Memory B cell (primary cell): Measurements from ENCODE around the gene MAML3.

ENCODE experiments used
- ATAC-seq: fragments of 150-1000 bp; cut with Tn5 transposase; 2 replicates; pipeline ENCODE4 v1.10.0; 2021; ENCODE audit warnings: low read depth, mild to moderate bottlenecking, moderate library complexity
- DNase-seq, 2 donors: peaks; one replicate each; pipeline ENCODE4 v3.0.0; 2022; ENCODE audit warnings: low spot score in 2 of 2
- H3K27ac Mint-ChIP-seq: one replicate; pipeline ENCODE4 v1.8.0; 2022; ENCODE audit warnings: mild to moderate bottlenecking, moderate library complexity, mixed read lengths
- H3K27me3 Mint-ChIP-seq: one replicate; pipeline ENCODE4 v1.8.0; 2022; ENCODE audit warnings: mixed read lengths
- H3K36me3 Mint-ChIP-seq: one replicate; pipeline ENCODE4 v1.8.0; 2022; ENCODE audit warnings: mild to moderate bottlenecking, mixed read lengths
- H3K4me1 Mint-ChIP-seq: one replicate; pipeline ENCODE4 v1.8.0; 2022; ENCODE audit warnings: mixed read lengths
- H3K4me3 Mint-ChIP-seq: one replicate; pipeline ENCODE4 v1.8.0; 2022; ENCODE audit warnings: mild to moderate bottlenecking, moderate library complexity, mixed read lengths
- H3K9me3 Mint-ChIP-seq: one replicate; pipeline ENCODE4 v1.8.0; 2022; ENCODE audit warnings: mixed read lengths

Gene MAML3

GRCh38 chr4:140081641-140082390 lies 72.2 kb downstream of the MAML3 start:
- Mint-ChIP-seq H3K9me3 (no peaks in the 10 kb centered on the region), H3K27me3 (peaks cover 4% of the 10 kb centered on the region)
- ATAC-seq, result no peak

GRCh38 chr4:140080883-140081282 lies 73.1 kb downstream of the MAML3 start:
- no peak for DNase-seq
- H3K27ac Mint-ChIP-seq, result no peak overlapping the region
- no peak for ATAC-seq
- no peaks in the 10 kb centered on the region for H3K9me3 Mint-ChIP-seq
- H3K27me3 Mint-ChIP-seq, result peaks cover 2% of the 10 kb centered on the region
- no peak overlapping the region for H3K4me3 Mint-ChIP-seq
- no peaks in the 10 kb centered on the region for H3K36me3 Mint-ChIP-seq
- H3K4me1 Mint-ChIP-seq, result no peaks in the 10 kb centered on the region

More at GRCh38 chr4:140081641-140082390, 72.2 kb downstream of the MAML3 start:
- H3K27ac Mint-ChIP-seq, result no peak overlapping the region
- no peak for DNase-seq
- no peaks in the 10 kb centered on the region for H3K4me1 Mint-ChIP-seq
- no peaks in the 10 kb centered on the region for H3K36me3 Mint-ChIP-seq
- no peak overlapping the region for H3K4me3 Mint-ChIP-seq

- DNase-seq (no peak), ATAC-seq (no peak)
- H3K36me3 Mint-ChIP-seq, result no peaks in the 10 kb centered on the region
- H3K4me3 Mint-ChIP-seq, result no peak overlapping the region
- no peaks in the 10 kb centered on the region for H3K4me1 Mint-ChIP-seq
- H3K27me3 Mint-ChIP-seq, result peaks cover 2% of the 10 kb centered on the region
- no peak overlapping the region for H3K27ac Mint-ChIP-seq
- H3K9me3 Mint-ChIP-seq, result no peaks in the 10 kb centered on the region
These were observed 75.6 kb downstream of the MAML3 start for GRCh38 chr4:140078366-140078765.

DNA sequence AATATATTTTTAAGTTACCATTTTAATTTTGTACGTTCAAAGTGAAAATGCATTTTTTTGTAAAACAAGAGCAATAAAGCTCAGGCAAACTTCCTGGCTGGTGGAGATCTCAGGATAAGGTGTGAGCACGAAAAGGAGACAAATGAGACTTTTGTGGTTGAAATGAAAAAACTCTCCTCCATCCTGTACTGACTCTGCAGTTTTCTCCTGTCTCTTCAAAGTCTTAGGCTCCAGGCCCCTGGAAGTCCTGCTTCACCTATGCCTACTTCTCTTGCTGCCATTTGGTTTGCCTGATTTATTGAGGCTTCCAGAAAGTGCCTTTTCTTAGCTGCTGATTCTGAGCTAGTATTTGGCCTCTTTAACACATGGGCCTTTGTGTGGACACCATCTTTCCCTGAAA lies 77.7 kb downstream of the MAML3 start:
- Mint-ChIP-seq H3K27me3 (peaks cover 2% of the 10 kb centered on the region), H3K9me3 (no peaks in the 10 kb centered on the region), H3K36me3 (no peaks in the 10 kb centered on the region), H3K4me3 (no peak overlapping the region), H3K4me1 (peaks cover 5% of the 10 kb centered on the region), H3K27ac (no peak overlapping the region)
- DNase-seq (no peak), ATAC-seq (no peak)

DNA sequence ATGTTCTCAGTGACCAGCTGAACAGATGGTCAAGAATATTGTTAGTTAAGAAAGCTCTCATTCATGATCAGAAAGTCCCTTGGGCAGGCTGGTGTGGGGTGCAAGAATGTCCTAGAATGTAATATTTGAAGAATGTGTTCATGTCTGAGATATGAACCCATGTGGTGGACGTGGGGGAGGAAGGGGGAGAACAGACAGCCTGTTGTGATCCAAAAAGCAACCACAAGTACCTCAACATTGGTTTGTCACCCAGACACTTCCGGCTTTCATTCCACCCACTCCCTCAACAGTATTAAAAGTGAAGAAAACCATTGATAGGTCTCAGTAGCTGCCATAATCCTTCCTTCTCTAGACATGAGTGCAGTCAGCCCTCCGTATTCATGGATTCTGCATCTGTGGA lies 82.2 kb downstream of the MAML3 start:
- H3K27me3 Mint-ChIP-seq, result peaks cover 12% of the 10 kb centered on the region
- H3K4me1 Mint-ChIP-seq, result peaks cover 10% of the 10 kb centered on the region
- H3K27ac Mint-ChIP-seq, result no peak overlapping the region

DNA sequence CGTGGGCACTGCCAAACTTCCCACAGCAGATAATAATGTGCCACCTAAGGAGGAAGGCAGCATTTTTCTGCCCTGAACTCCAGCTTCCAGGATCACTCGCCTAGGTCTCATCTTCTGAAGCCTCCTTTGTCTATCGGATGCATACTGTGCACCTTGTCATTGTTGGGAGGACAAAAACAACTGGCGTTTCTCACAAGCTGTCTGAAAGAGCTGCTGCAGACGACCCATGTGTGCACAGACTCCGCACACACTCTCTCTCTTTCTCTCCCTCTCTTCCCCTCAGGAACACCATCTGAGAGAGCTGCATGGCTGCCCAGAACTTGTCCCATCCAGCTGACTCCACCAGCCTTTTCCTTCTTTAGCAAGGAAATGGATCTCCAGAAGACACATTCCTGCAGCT lies 83.0 kb downstream of the MAML3 start:
- Mint-ChIP-seq H3K27me3 (peaks cover 10% of the 10 kb centered on the region), H3K9me3 (no peaks in the 10 kb centered on the region), H3K27ac (peak overlapping the region; percentile 5), H3K4me1 (peaks cover 10% of the 10 kb centered on the region), H3K4me3 (no peak overlapping the region), H3K36me3 (peaks cover 1% of the 10 kb centered on the region)
- DNase-seq, result no peak
- ATAC-seq, result no peak

More for the DNA sequence above, 82.2 kb downstream of the MAML3 start:
- H3K36me3 Mint-ChIP-seq, result peaks cover 1% of the 10 kb centered on the region
- no peaks in the 10 kb centered on the region for H3K9me3 Mint-ChIP-seq
- ATAC-seq (peak; percentile 52), DNase-seq (no peak)
- no peak overlapping the region for H3K4me3 Mint-ChIP-seq

DNA sequence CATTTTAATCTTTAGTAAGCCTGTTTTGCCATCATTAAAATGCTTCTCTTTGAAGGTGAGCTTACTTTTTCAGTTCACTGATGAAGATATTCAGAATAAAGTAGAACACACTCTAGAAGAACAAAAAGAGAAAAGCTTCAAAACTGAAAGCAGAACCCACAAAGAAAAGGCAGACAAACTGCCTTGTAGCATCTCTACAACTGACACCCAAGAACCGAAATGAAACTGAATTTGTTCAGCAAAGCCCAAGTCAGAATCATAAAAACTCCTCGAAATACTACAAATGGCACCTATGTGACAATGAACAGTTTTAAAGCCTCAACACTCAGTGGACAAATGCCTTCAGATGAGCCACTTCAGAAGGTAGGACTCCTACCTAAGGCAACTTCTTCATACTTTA lies 83.6 kb downstream of the MAML3 start:
- DNase-seq, result no peak
- no peak overlapping the region for H3K4me3 Mint-ChIP-seq
- peaks cover 10% of the 10 kb centered on the region for H3K27me3 Mint-ChIP-seq
- H3K4me1 Mint-ChIP-seq, result peaks cover 10% of the 10 kb centered on the region
- no peak for ATAC-seq
- H3K27ac Mint-ChIP-seq, result no peak overlapping the region
- H3K36me3 Mint-ChIP-seq, result peaks cover 1% of the 10 kb centered on the region
- no peaks in the 10 kb centered on the region for H3K9me3 Mint-ChIP-seq

DNA sequence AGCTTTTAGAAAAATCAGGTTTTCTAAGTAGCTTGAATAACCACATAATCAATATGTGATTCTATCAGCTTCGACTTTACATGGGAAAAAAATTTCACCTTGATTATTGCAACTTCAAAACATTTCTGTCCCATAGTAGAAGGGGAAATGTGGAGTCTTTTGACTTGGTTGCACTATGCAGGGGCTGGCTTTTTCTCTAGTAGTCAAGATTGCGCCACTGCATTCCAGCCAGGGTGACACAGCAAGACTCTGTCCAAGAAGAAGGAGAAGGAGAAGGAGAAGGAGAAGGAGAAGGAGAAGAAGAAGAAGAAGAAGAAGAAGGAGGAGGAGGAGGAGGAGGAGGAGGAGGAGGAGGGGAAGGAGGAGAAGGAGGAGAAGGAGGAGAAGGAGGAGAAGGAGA lies 84.9 kb downstream of the MAML3 start:
- peaks cover 1% of the 10 kb centered on the region for H3K36me3 Mint-ChIP-seq
- H3K9me3 Mint-ChIP-seq, result no peaks in the 10 kb centered on the region
- peaks cover 10% of the 10 kb centered on the region for H3K4me1 Mint-ChIP-seq
- peaks cover 10% of the 10 kb centered on the region for H3K27me3 Mint-ChIP-seq
- H3K27ac Mint-ChIP-seq, result no peak overlapping the region
- DNase-seq (no peak), ATAC-seq (no peak)
- H3K4me3 Mint-ChIP-seq, result no peak overlapping the region

GRCh38 chr4:140068271-140068670 lies 85.7 kb downstream of the MAML3 start:
- ATAC-seq, result no peak
- Mint-ChIP-seq H3K36me3 (peaks cover 1% of the 10 kb centered on the region), H3K4me3 (no peak overlapping the region), H3K9me3 (no peaks in the 10 kb centered on the region), H3K4me1 (peaks cover 10% of the 10 kb centered on the region), H3K27me3 (peaks cover 10% of the 10 kb centered on the region), H3K27ac (no peak overlapping the region)
- DNase-seq, result no peak

GRCh38 chr4:140066031-140066930 lies 87.7 kb downstream of the MAML3 start:
- Mint-ChIP-seq H3K4me3 (no peak overlapping the region), H3K27me3 (peaks cover 10% of the 10 kb centered on the region), H3K36me3 (peaks cover 1% of the 10 kb centered on the region), H3K27ac (no peak overlapping the region), H3K4me1 (peaks cover 5% of the 10 kb centered on the region), H3K9me3 (no peaks in the 10 kb centered on the region)
- no peak for ATAC-seq
- DNase-seq, result no peak

DNA sequence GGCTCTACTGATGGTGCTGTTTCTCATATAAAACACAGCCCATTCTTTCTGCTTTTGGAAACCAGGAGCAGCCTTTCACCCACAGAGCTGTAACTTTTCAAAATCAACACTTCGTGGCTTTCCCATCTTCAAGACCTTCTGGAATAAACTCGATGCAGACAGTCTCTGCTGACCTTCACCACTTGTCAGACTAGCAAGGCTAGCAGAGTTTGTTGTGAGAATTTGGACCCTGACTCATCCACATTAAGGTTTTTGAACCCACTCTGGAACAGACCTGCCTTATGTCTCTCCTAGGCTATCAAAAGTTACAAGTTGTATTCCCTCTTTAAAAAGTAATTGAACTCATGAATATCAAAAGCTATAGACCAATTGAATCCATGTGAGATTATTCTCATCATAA lies 88.6 kb downstream of the MAML3 start:
- Mint-ChIP-seq H3K4me1 (peaks cover 1% of the 10 kb centered on the region), H3K36me3 (peaks cover 1% of the 10 kb centered on the region), H3K9me3 (no peaks in the 10 kb centered on the region), H3K27me3 (peaks cover 10% of the 10 kb centered on the region), H3K4me3 (no peak overlapping the region), H3K27ac (no peak overlapping the region)
- DNase-seq (no peak), ATAC-seq (no peak)

DNA sequence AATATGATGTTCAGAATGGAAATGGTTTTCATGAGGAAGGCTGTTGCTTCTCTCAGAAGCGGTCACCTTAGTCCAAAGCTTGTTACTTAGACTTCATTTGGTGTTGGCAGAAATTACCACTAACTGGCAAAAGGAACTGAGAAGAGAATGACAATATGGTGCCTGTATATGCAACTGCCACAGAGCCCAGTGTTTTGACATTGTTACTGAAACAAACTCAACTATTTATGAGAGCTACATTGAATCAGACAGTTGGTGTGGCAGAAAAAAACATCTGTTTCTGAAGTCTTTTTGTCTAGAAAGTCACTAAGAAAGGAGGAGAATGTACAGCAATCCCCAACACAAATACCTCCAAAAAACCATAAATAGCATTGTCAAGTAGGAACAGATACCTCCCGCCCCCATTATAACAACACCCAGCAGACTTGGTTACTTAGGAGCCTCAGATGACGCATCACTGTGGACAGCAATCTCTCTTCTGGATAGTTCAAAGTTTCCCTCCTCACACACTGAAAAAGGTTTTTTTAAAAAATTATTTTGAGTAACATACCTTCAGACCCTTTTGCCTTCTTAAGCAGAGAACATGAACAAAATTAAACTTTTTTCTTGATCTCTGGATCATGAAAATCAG lies 92.2 kb downstream of the MAML3 start:
- DNase-seq (no peak), ATAC-seq (no peak)
- H3K9me3 Mint-ChIP-seq, result no peaks in the 10 kb centered on the region
- H3K4me1 Mint-ChIP-seq, result peaks cover 3% of the 10 kb centered on the region
- peaks cover 3% of the 10 kb centered on the region for H3K27me3 Mint-ChIP-seq
- no peak overlapping the region for H3K4me3 Mint-ChIP-seq
- H3K36me3 Mint-ChIP-seq, result no peaks in the 10 kb centered on the region
- no peak overlapping the region for H3K27ac Mint-ChIP-seq

GRCh38 chr4:140061194-140061593 lies 92.8 kb downstream of the MAML3 start:
- H3K27ac Mint-ChIP-seq, result no peak overlapping the region
- H3K9me3 Mint-ChIP-seq, result no peaks in the 10 kb centered on the region

GRCh38 chr4:140059159-140059558 lies 94.8 kb downstream of the MAML3 start:
- DNase-seq (no peak), ATAC-seq (no peak)
- no peak overlapping the region for H3K4me3 Mint-ChIP-seq
- H3K27me3 Mint-ChIP-seq, result peaks cover 11% of the 10 kb centered on the region
- no peaks in the 10 kb centered on the region for H3K36me3 Mint-ChIP-seq
- H3K9me3 Mint-ChIP-seq, result no peaks in the 10 kb centered on the region
- H3K4me1 Mint-ChIP-seq, result peaks cover 7% of the 10 kb centered on the region
- H3K27ac Mint-ChIP-seq, result no peak overlapping the region

More at GRCh38 chr4:140061194-140061593, 92.8 kb downstream of the MAML3 start:
- no peak for ATAC-seq
- DNase-seq, result no peak
- H3K27me3 Mint-ChIP-seq, result peaks cover 5% of the 10 kb centered on the region
- H3K36me3 Mint-ChIP-seq, result no peaks in the 10 kb centered on the region
- H3K4me1 Mint-ChIP-seq, result peaks cover 3% of the 10 kb centered on the region
- no peak overlapping the region for H3K4me3 Mint-ChIP-seq
